ENCODE measurements around the gene CFAP410.

CFAP410 gene

GRCh38 chr21:44330698-44331097 is 8.5 kb downstream of the CFAP410 start:
- no peak for DNase-seq

DNA sequence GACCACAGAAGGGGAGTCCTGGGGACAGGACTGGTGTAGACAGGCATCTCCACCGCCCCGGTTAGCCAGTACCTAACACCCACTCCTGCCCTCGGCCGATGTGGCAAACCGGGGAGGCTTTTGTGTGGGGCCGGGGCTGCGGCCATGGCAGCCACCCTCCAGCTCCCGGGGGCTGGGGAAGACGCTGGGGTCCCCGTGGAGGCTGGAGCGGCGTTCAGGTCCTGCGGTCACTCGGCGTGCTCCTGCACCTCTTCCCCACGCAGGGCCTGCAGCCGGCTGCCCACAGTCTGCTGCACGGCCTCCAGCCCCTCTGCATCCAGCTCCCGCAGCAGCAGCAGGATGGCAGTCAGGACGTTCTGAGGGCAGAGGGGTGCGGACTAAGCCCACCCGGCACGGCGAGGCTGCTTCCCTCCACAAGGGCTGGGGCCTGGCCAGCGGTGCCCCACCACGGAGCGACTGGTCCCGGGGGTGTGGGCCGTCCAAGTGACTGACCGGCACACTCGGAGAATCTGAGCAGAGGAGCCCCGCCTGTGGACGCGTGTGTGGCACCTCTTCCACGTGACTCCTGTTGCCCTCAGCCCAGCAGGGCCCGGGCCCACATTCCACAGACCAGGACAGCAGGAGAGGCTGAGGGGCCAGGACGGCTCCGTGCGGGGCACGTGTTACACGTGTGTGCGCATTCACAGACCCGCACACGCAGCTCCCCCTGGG is 9.1 kb downstream of the CFAP410 start:
- no peak for DNase-seq

DNA sequence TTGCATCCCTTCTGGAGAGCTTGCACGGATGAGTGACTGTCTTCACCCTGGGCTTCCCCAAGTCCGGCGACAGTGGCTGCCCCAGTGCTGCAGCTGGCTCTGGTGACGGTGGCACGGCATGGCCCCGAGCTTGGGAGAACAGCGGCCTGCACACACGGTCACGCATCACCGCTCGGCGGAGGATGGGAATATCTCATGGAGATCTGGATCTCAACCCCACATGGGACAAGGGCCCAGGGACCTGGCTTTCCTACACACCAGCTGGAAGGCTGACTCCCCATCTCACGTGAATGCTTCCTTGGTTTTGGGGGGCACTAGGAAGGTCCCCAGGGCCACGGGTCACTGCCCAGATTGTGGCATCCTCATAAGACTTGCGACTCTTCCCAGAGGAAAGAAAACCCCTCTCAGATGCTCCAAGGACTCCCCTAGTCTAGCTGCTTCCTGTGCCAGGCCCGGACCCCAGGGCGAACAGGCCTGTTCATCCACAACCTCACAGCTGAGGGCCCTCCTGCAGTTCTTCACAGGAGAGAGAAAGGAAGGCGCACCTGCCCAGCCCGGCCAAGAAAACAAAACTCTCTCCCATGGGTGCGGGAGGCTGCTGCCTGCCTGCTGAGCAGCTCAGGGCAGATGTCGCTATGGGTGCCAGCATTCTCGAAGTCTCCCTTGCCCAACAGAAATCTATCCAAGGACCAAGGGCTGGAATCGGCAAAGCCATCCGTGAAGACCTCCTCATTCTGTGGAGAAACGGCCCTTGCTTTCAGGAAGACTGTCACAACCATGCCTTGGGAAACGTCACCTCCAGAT is 9.9 kb downstream of the CFAP410 start:
- DNase-seq, result no peak

GRCh38 chr21:44328242-44328895 is 10.8 kb downstream of the CFAP410 start:
- no peak for DNase-seq

- DNase-seq, result no peak
Measured at GRCh38 chr21:44327603-44327974, 11.6 kb downstream of the CFAP410 start.

DNA sequence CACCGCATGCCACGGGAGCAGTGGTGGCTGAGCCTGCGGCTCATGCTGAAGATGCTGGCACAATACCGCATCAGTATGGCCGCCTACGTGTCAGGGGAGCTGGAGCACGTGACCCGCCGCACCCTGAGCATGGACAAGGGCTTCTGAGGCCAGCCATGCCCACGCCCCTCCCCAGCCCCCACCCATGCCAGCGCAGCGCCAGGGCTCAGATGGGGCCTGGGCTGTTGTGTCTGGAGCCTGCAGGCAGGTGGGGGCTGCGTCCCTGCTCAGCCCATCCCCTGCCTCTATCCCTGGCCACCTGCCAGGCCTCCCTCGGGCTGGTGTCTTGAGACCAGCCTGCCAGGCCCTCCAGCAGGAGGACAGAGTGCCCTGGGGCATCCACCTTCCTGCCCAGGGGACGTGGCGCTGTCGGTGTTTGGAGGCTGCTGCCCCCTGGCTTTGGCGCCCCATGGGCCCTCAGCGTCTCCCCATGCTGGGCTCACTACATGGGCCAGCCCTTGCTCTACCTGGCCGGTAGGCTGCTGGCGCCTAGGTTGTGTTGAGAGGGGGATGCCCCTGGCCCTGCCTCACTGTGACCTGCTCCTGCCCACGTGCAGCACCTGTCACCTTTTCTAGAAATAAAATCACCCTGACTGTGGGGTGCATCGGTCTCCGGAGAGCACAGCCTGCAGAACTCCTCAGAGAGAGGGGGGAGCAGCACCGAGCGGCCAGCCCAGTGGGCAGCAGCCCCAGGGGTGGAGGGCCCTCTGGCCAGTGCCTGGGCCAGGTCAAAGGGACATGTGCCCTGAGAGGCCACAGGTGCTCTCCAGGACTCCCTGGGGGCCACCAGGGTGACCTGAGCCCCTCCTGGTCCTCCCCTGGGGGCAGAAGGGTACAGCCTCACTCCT is 12.2 kb downstream of the CFAP410 start:
- DNase-seq, result no peak

DNA sequence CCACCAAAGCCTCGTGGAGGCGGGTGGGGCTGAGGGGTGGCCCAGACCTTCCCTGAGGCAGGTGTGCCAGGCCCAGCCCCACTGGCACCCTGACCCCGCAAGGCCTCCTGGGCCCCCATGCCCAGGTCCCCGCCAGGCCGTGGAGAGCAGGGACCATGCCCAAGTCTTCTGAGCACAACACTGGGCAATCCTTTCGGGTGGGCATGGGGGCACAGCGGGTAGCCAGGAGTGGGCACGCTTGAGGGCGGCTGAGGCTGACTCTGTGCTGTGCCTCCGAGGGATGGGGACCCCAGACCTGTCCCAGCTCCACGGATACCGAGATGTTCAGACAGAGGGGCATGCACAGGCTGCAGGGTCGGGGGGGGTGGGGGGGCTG is 12.9 kb downstream of the CFAP410 start:
- DNase-seq, result no peak

- no peak for DNase-seq
Measured at GRCh38 chr21:44325386-44326271, 13.6 kb downstream of the CFAP410 start.

GRCh38 chr21:44324854-44325107 is 14.4 kb downstream of the CFAP410 start:
- no peak for DNase-seq

GRCh38 chr21:44324106-44324853 is 14.9 kb downstream of the CFAP410 start:
- no peak for DNase-seq

GRCh38 chr21:44323591-44323990 is 15.6 kb downstream of the CFAP410 start:
- DNase-seq, result no peak

DNA sequence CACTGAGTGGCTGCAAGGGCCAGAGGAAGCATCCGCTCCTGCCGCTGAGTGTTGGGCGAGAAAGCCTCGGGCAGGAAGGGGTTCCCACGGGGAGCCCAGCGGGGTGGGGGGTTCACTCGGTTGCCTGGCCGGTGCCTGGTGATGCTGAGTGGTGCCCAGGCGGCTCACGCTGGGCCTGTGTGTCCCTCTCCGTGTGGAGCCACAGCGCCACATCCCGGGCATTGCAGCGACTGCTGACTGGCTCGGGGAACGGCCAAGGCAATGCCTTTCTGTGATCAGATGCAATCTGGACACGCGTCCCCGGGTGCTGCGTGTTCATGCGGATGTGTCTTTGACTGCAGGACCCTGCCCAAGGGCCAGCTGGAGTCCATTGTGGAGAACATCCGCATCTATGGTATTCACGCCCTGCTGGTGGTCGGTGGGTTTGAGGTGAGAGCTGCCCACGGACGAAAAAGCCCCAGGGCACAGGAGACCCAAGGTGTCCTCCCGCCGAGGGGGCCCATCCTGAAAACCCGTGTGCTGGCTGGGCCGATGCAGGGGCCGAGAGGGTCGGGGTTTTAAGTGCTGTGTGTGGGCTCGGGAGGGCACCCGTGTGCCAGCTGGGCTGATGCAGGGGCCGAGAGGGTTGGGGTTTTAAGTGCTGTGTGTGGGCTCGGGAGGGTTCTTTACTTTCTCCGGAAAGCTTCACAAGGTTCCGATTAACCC is 16.4 kb downstream of the CFAP410 start:
- DNase-seq, result no peak

DNA sequence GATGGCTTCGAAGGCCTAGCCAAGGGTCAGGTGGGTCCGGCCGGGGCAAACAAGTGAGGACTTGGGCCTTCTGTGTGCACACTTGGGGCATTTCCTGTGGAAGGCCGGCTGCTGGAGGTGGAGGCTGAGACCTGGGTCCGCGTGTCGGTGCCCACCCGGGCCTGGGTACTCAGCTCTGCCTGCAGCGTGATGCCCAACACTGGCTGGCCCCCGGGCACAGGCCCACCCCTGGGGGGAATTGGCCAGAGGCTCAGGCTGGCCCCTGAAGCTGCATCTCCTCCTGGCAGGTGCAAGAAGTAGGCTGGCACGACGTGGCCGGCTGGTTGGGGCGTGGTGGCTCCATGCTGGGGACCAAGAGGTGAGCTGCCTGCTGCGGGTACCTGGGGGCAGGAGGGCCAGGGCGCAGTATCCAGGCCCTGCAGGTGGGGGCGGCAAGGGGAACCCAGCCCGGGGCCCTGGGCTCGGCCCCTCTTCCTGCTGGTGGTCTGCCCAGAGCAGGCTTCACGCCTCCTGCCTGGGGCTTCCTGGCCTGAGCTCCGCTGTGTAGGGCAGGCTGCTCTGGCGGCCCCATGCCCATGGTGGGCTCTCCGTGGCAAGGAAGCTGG is 17.2 kb downstream of the CFAP410 start:
- DNase-seq, result no peak

- no peak for DNase-seq
Measured at GRCh38 chr21:44320847-44321246, 18.3 kb downstream of the CFAP410 start.

GRCh38 chr21:44319407-44320065 is 19.7 kb downstream of the CFAP410 start:
- DNase-seq, result no peak

DNA sequence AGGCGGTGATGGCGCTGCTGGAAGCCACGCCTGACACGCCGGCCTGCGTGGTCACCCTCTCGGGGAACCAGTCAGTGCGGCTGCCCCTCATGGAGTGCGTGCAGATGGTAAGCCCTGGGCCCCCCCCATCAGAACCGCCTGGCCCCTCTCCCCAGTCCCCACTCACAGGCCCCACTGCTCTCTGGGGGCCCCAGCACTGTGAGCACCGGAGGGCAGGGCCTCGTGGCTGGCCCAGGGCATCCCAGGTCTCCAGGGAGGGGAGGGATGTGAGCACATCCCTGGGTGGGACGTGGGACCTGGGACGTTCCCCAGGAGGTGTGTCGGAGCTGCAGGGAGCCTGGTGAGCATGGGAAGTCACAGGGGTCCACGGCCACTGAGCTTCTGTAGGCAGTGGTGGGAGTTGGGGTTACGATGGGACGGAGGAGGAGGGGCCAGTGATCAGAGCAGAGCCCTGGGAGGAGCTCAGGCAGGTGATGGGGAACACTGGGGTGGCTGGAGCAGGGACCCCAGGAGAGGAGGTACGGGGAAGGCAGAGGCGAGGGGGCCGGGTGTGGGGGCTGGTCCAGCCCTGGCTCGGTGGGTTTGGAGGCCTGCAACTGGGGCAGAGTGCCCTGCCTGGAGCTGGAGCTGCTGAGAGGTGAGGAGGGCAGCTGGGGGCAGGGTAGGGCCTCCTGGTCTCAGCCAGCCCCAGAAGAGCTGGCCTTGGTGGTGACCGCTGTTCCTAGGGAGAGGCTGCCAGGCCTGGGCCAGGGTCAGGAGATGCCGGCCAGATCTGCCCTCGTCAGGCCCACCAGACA is 20.5 kb downstream of the CFAP410 start:
- no peak for DNase-seq

DNA sequence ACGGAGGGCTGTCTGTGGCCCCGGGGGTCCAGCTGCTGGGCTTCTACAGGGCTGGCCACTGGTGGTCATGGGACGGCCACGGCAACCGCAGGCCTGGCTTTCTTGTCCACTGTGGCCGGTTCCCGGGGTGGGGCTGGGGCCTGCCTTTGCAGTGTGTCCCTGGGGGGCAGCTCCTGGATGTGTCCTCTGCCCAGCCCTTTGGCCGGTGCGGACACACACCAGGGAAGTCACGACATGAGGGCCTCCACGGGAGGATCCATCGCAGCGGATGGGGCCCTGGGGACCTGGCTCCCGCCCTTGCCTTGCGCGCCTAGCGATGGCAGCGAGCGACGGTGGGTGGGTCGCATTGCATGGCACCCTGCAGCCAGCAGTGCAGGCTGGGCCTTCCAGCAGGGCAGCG is 21.3 kb downstream of the CFAP410 start:
- no peak for DNase-seq

DNA sequence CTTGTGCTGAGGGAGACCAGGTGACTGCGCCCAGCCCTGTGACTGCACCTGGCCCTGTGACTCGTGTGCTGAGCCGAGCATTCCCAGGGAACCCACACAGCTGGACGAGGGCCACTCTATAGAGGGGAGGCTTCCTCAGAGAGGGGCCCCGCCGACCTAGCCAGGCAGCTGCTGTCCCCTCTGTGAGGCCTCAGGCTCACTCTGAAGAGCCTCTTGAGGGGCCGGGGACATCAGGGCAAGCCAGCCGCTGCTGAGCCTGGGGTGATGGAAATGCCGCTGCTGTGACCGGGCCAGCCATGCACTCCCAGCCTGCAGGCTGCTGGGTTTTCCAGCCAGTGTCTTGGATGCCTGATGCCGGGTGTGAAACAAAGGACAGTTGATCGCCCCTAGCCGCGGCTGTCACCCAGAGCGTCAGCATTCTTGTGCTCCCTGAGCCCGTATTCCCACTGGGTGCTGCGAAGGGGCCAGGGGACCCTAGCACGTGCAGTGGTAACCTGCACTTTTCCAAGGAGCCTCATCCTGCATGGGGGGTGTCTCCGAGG is 21.9 kb downstream of the CFAP410 start:
- DNase-seq, result no peak
